ENCODE results near the gene FPR1.

Gene FPR1

GRCh38 chr19:51702103-51702824 is 49.4 kb downstream of the FPR1 start:
- H3K4me3 ChIP-seq (ENCODE audit: low read length) = no peak overlapping the region
- DNase-seq (ENCODE audit: low read depth) = peak; percentile 35
- TF ChIP-seq CTCF (conservative IDR thresholded peaks at IDR 0.05; ENCODE audit: low read depth, low read length) = no peak

- H3K4me3 ChIP-seq (ENCODE audit: low read length) = no peak overlapping the region
- no peak for TF ChIP-seq CTCF (conservative IDR thresholded peaks at IDR 0.05; ENCODE audit: low read depth, low read length)
- no peak for DNase-seq (ENCODE audit: low read depth)
These were observed 50.1 kb downstream of the FPR1 start for GRCh38 chr19:51701468-51702100.

GRCh38 chr19:51699170-51699569 is 52.5 kb downstream of the FPR1 start:
- TF ChIP-seq CTCF (conservative IDR thresholded peaks at IDR 0.05; ENCODE audit: low read depth, low read length) = no peak
- DNase-seq (ENCODE audit: low read depth) = no peak
- H3K4me3 ChIP-seq (ENCODE audit: low read length) = no peak overlapping the region

- TF ChIP-seq CTCF (conservative IDR thresholded peaks at IDR 0.05; ENCODE audit: low read depth, low read length) = no peak
- H3K4me3 ChIP-seq (ENCODE audit: low read length) = no peak overlapping the region
- DNase-seq (ENCODE audit: low read depth) = no peak
These were observed 53.4 kb downstream of the FPR1 start for GRCh38 chr19:51698296-51698695.

- no peak for DNase-seq (ENCODE audit: low read depth)
- H3K4me3 ChIP-seq (ENCODE audit: low read length) = no peak overlapping the region
- no peak for TF ChIP-seq CTCF (conservative IDR thresholded peaks at IDR 0.05; ENCODE audit: low read depth, low read length)
These were observed 54.4 kb downstream of the FPR1 start for GRCh38 chr19:51697169-51697776.

- no peak overlapping the region for H3K4me3 ChIP-seq (ENCODE audit: low read length)
- no peak for TF ChIP-seq CTCF (conservative IDR thresholded peaks at IDR 0.05; ENCODE audit: low read depth, low read length)
- no peak for DNase-seq (ENCODE audit: low read depth)
These were observed 55.1 kb downstream of the FPR1 start for GRCh38 chr19:51696606-51697005.
